Subcutaneous abdominal adipose tissue (tissue), 5 donors: ENCODE data around the gene CISD3.

Source experiments
- H3K27ac ChIP-seq: one replicate; pipeline ENCODE4 v1.7.0; 2013; ENCODE audit warnings: low read depth, mild to moderate bottlenecking, inconsistent platforms, low read length, moderate library complexity
- H3K27me3 ChIP-seq, 5 donors: one replicate each; pipeline ENCODE4 v1.7.0; 2013; ENCODE audit warnings: low read length in 5 of 5, inconsistent platforms in 1 of 5; ENCODE audit not compliant: control insufficient read depth in 5 of 5, insufficient read depth in 4 of 5
- H3K36me3 ChIP-seq, 5 donors: one replicate each; pipeline ENCODE4 v1.7.0; 2013; ENCODE audit warnings: low read length in 5 of 5; ENCODE audit not compliant: control insufficient read depth in 5 of 5, insufficient read depth in 5 of 5
- H3K4me1 ChIP-seq, 5 donors: one replicate each; pipeline ENCODE4 v1.7.0; 2013; ENCODE audit warnings: low read length in 5 of 5, mild to moderate bottlenecking in 3 of 5, moderate library complexity in 1 of 5; ENCODE audit not compliant: control insufficient read depth in 5 of 5, insufficient read depth in 5 of 5
- H3K4me3 ChIP-seq, 5 donors: one replicate each; pipeline ENCODE4 v1.7.0; 2013; ENCODE audit warnings: low read length in 5 of 5, low read depth in 1 of 5
- H3K9ac ChIP-seq, 5 donors: one replicate each; pipeline ENCODE4 v1.7.0; 2013; ENCODE audit warnings: low read length in 5 of 5, mild to moderate bottlenecking in 4 of 5, moderate library complexity in 3 of 5
- H3K9me3 ChIP-seq, 5 donors: one replicate each; pipeline ENCODE4 v1.7.0; 2013; ENCODE audit warnings: low read length in 5 of 5; ENCODE audit not compliant: control insufficient read depth in 5 of 5
- donor health status: healthy.
- donor health status: healthy.
- donor health status: healthy.
- donor health status: healthy.
- donor health status: healthy.

CISD3 gene

DNA sequence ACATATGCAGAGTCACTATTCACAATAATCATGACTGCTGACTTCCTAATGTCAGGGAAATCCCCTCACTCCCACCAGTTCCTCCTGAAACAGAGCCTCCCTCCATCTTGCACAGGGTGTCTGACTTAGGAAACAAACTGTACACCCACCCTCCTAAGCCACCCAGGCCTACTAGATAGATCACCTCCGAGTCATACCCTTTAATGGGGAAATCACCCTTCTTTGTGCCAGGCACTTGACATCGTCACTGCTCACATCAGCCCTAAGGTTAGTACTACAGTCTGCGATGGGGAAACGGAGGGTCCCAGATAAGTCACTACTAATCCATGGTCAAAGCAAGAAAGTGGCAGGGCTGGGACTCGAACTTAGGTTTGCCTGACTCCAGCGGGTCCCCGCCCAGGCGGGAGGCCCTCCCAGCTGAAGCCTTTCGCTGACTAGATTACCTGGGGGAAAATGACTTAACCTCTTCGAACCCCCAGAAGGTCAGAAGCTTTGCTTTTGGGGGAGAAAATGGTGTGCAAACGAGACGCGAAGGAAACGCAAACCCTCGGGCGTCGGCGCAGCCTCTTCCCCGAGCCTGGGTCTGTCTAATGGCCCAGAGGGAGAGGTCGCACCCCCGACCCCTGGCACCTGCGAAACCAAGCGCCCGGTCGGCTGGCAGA, 28.5 kb upstream of the CISD3 start:
- H3K9ac ChIP-seq = peak overlapping the region; percentile 71 to 94 (median 91)
- H3K27me3 ChIP-seq = no peaks in the 10 kb centered on the region
- H3K27ac ChIP-seq = peak overlapping the region; percentile 96
- H3K4me1 ChIP-seq = peaks cover 3 to 63% (median 51%) of the 10 kb centered on the region in 5 donors
- H3K9me3 ChIP-seq = no peaks in the 10 kb centered on the region
- H3K36me3 ChIP-seq = no peaks in the 10 kb centered on the region
- peak overlapping the region; percentile 46 to 87 (median 84) for H3K4me3 ChIP-seq

DNA sequence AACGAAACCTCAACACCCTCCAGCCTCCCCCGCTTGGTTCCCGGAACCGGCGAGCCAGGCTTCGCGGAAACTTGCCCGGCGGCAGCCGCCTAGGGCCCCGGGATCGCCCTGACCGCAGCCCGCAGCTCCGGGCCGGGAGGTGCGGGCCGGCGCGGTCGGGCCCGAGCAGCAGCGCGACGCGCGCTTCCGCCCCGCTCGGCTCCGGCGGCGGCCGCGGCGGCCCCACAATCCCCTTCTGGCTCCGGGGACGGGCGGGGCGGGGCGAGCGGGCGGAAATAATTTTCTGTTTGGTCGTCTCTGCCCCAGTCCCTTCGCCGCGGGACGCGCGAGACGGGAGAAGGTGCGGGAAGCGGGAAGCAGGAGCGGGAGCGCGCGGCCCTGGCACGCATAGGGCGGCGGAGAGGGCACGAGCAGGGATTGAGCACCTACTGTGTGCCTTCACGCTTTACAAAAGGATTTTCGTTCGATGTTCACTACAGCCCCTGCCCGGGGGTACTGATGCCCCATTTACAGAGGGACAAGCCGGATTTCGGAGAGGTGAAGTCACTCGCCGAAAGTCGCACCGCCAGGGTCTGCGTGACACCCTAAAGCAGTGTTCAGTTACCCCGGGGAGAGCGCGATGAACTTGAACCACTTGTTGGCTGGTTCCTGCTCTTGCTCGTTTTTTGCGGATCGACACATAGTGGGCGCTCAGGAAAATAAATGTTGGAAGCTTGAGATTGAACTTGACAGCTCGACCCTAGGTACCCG, 27.8 kb upstream of the CISD3 start:
- H3K27me3 ChIP-seq = no peaks in the 10 kb centered on the region

DNA sequence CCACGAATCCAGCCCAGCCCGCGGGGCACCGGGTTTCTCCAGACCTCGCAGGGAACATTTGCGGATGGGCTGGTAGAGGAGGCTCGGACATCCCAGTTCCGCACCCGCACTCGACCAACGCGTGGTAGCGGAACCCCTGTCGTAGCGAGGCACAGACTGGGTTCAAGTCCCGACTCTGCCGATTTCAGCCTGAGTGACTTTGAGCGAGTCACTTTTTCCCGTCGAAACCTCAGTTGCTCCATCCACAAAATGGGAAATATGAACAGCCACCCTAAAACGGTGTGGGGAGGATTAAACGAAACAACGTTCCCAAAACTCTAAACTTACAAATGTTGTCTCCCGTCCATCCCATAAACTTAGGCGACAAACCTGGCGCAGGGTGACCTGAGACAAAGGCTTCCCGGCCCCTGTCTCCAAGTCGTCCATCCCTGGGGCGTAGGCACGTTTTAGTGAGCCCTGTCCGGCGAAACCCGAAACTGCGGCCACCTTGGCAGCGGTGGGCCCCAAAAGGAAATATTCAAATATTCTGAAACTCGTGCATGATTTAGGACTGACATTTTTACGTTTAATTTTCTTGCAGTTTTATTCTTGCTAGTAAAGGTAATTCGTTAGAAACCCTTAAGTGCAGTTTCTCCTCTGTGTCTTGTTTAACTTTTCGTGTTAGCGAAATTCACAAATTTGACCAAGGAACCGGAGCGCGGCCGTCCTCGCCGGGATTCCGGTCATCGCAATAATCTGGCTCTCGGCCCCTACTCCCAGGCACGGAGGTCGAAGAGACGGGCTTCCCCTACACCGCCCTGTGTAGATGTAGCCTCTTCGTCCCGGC, 27.0 kb upstream of the CISD3 start:
- Histone ChIP-seq H3K36me3 (peaks cover 0 to 8% (median 7%) of the 10 kb centered on the region in 5 donors), H3K4me1 (peaks cover 5 to 72% (median 60%) of the 10 kb centered on the region in 5 donors), H3K27ac (peak overlapping the region; percentile 96), H3K9ac (peak overlapping the region; percentile 26 to 94 (median 90)), H3K4me3 (peak overlapping the region; percentile 77 to 87 (median 85)), H3K9me3 (no peaks in the 10 kb centered on the region), H3K27me3 (no peaks in the 10 kb centered on the region)

More for the DNA sequence above, 27.8 kb upstream of the CISD3 start:
- H3K36me3 ChIP-seq = peaks cover 0 to under 1% (median 0%) of the 10 kb centered on the region in 5 donors
- peaks cover 5 to 70% (median 58%) of the 10 kb centered on the region in 5 donors for H3K4me1 ChIP-seq
- H3K27ac ChIP-seq = peak overlapping the region; percentile 96
- peak overlapping the region; percentile 71 to 94 (median 93) for H3K9ac ChIP-seq
- H3K4me3 ChIP-seq = peak overlapping the region; percentile 77 to 87 (median 85)
- H3K9me3 ChIP-seq = no peaks in the 10 kb centered on the region

DNA sequence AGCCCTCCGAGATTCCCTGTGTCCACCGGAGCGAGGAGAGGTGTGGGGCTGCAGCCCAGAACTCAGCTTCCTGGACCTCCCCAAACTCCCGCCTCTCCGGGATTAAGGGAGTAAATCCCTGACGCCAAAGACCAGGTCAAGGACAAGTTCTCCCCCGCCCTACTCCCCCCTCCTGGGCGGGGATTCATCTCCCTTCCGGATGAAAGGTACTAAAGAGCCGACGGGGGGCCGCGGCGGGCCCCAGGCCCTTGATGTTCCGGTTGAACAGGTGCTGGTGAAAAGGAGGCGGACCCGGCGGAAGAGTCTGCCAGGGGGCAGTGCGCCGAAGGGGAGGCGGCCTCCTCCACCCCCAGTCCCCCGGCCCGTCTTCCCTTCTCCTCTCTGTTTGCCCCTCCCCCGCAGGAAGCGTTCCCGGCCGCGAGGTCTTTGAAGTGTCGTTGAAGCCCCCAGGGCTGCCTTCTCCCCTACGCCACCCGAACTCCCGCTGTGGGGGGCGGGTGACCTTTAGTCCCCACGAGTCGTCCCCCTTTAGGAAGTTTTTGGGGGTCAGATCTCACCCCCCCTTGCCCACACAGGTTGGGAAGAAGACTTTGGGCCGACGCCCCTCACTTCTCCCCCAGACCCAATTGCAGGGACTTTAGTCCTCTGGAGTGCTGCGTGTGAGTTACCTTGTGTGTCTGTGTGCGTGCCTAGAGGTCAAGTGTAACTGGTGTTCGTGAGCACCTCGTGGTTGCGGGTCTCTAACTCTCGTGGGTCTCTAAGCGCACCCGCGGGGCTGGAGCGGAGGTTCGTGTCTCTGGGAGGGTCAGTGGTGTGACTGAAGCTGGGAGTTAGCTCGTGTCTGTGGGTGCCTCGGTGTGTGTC, 26.2 kb upstream of the CISD3 start:
- Histone ChIP-seq H3K4me3 (peak overlapping the region; percentile 77 to 90 (median 85)), H3K36me3 (peaks cover 0 to 13% (median 10%) of the 10 kb centered on the region in 5 donors), H3K4me1 (peaks cover 5 to 69% (median 57%) of the 10 kb centered on the region in 5 donors), H3K27me3 (no peaks in the 10 kb centered on the region), H3K9me3 (no peaks in the 10 kb centered on the region), H3K27ac (peak overlapping the region; percentile 96), H3K9ac (peak overlapping the region in 4 of 5 donors; percentile 80 to 94 (median 88))

DNA sequence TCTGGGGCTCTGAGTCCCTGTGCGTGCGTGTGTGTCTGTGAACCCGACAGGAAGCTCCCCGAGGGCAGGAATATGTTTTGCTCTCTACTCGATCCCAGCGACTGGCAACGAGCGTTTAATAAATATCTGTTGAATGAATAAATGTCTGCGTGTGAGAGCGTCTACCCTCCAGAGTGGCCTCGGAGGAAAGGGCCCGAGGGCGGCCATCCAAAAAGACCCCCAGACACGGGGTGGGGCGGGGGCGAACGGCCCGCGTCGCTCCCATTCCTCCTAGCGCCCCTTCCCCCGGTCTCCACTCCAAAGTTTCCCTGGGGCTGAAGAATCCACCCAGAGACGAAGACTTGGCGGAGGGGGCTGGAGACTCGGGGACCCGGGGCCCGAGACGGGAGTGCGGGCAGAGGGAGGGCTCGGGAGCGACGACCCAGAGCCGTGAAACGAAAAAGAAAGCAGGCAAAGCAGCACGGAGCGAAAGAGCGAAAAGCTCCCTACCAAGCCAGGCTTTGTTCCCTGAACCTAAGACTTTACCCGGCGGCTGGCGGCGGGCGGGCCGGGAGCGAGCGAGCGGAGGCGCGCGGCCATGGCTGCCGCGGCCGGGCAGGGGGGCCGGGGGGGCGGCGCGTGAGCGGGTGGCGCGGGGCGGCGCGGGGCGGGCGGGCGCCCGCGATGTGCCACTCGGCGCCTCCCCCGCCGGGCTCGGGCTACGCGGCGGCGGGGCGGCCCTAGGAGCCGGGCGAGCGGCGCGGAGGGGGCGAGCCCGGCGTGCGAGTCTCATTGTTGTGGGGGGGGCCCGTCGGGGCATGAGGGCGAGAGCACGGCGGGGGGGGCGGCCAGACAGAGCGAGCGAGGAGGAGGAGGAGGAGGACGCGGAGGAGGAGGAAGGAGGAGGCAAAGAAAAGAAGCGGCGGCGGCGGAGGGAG, 25.3 kb upstream of the CISD3 start, which contains the start of gene MLLT6:
TSS of gene MLLT6 (plus strand) at position 668 of the 917 bp plus-strand sequence. CDS start 360 bp downstream, outside the sequence.
- Histone ChIP-seq H3K27me3 (no peaks in the 10 kb centered on the region), H3K4me1 (peaks cover 5 to 63% (median 49%) of the 10 kb centered on the region in 5 donors), H3K36me3 (peaks cover 0 to 22% (median 19%) of the 10 kb centered on the region in 5 donors), H3K4me3 (peak within 1 kb of the TSS; percentile 77 to 90 (median 85)), H3K27ac (peak within 1 kb of the TSS; percentile 96), H3K9ac (peak within 1 kb of the TSS; percentile 81 to 94 (median 87)), H3K9me3 (no peaks in the 10 kb centered on the region)

DNA sequence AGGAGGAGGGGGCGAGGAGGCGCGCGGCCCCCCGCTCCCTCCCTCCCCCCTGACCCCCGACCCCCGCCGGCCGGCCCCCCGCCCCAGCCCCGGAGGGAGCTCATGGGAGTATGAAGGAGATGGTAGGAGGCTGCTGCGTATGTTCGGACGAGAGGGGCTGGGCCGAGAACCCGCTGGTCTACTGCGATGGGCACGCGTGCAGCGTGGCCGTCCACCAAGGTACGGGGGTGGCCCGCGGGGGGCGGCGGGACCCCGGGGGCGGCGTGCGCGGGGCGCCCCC, 24.7 kb upstream of the CISD3 start:
- Histone ChIP-seq H3K27ac (no peak overlapping the region), H3K4me1 (peaks cover 5 to 58% (median 49%) of the 10 kb centered on the region in 5 donors), H3K27me3 (no peaks in the 10 kb centered on the region), H3K36me3 (peaks cover 0 to 28% (median 23%) of the 10 kb centered on the region in 5 donors), H3K9ac (peak overlapping the region in 2 of 5 donors; percentile 71 to 82), H3K4me3 (peak overlapping the region; percentile 68 to 85 (median 77)), H3K9me3 (no peaks in the 10 kb centered on the region)

DNA sequence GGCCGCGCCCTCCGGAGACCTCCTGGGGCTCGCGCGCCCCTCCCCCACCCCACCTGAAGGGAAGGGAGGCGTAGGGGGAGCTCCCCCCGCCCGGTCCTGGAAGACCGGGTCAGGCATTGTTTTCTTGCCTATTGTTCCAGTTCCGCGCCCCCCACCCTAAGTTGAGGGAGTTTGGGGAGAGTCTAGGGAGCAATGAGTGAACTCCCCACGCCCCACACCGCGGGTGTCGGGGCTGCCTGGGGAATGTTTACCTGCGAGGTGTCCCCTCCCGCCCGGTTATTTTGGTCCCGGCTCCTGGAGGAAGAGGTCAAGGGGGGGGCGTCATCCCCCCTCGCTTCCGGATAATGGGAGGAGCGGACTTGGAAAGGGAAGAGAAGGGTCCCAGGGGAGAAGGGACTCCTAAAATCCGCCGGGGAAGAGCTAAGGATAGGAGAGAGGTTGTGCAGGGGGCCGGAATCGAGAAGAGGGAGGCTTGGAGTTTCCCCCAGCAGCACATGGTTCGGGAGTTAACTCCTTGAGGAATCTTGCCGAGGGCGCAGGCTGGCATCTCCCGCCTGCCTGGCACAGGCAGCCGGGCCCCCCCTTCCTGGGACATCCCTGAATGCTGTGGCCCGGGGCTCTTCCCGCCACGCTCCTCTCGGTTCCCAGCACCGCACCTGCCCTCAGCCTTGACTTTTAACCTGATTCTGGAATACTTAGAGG, 24.2 kb upstream of the CISD3 start:
- no peaks in the 10 kb centered on the region for H3K9me3 ChIP-seq
- peaks cover 0 to 32% (median 26%) of the 10 kb centered on the region in 5 donors for H3K36me3 ChIP-seq
- H3K27me3 ChIP-seq = no peaks in the 10 kb centered on the region
- peaks cover 5 to 56% (median 48%) of the 10 kb centered on the region in 5 donors for H3K4me1 ChIP-seq
- H3K9ac ChIP-seq = peak overlapping the region in 4 of 5 donors; percentile 71 to 82 (median 80)
- H3K27ac ChIP-seq = peak overlapping the region; percentile 75
- peak overlapping the region; percentile 68 to 85 (median 77) for H3K4me3 ChIP-seq

DNA sequence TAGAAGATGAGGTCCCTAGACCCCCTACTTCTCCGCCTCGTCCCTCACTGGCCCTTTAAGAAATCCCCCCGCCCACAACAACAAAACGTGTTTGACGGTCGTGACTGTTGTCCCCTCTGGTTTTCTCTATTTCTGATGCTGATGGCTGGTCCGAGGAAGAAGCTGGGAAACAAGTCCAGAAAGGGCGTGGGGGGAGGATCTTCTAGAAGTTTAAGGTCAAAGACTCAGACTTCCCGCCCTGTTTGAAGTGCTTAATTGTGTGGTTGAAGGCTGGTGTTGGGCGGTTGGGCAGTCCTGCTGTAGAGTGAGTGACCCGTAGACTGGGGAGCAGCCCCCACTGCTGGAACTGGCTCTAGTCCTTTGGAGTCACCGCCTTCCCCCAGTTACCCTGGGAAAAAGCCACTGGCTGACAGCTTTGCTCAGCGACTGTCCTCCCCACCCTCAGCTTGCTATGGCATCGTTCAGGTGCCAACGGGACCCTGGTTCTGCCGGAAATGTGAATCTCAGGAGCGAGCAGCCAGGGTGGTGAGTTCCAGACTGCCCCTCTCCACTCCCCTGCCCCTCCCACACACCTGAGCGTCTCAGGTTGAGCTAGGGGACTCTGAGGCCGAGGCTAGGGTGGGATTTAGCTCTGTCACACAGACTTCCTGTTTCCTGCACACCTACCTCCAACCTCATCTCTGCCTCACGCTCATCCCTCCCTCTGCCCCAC, 23.5 kb upstream of the CISD3 start:
- H3K27ac ChIP-seq = peak overlapping the region; percentile 75
- H3K27me3 ChIP-seq = no peaks in the 10 kb centered on the region
- H3K4me1 ChIP-seq = peaks cover 5 to 48% (median 41%) of the 10 kb centered on the region in 5 donors
- peaks cover 0 to 39% (median 32%) of the 10 kb centered on the region in 5 donors for H3K36me3 ChIP-seq
- H3K4me3 ChIP-seq = peak overlapping the region; percentile 67 to 85 (median 75)
- H3K9me3 ChIP-seq = no peaks in the 10 kb centered on the region
- H3K9ac ChIP-seq = peak overlapping the region in 4 of 5 donors; percentile 71 to 81 (median 76)
